Adrenal gland (tissue), 12 donors: Measurements from ENCODE around the gene OPCML. TPM values are rescaled to one million over a fixed set of nuclear protein-coding genes. Genes with fewer than 3 reads are reported as not detected.

Experiments
- DNase-seq, 7 donors: peaks; one replicate each; pipeline ENCODE4 v3.0.0-alpha.2; 2019 to 2020
- H3K27ac ChIP-seq, 5 donors: fragments of 200-600 bp; sonication (generic) in 4 of 5; 1 replicate in 3 of 5; 2 replicates in 2 of 5; pipeline versions ENCODE4 v1.5.1 to v1.8.0; 2016 to 2020; ENCODE audit warnings: mild to moderate bottlenecking in 1 of 5
- H3K27me3 ChIP-seq: fragments of 200-600 bp; 2 replicates; pipeline ENCODE4 v1.8.0; 2021
- H3K36me3 ChIP-seq, 2 donors: fragments of 200-600 bp; replicated peaks in 1 of 2; 1 replicate in 1 of 2; 2 replicates in 1 of 2; pipeline versions ENCODE4 v1.5.1 to v1.8.0; 2018 to 2022
- H3K4me1 ChIP-seq, 2 donors: fragments of 200-600 bp; replicated peaks in 1 of 2; 1 replicate in 1 of 2; 2 replicates in 1 of 2; pipeline versions ENCODE4 v1.5.1 to v1.8.0; 2018 to 2021
- H3K4me3 ChIP-seq, 4 donors: fragments of 200-600 bp; sonication (generic) in 3 of 4; one replicate each; pipeline ENCODE4 v1.5.1; 2016 to 2018
- H3K9me3 ChIP-seq, 3 donors: fragments of 200-600 bp; sonication (generic) in 1 of 3; replicated peaks in 1 of 3; 1 replicate in 2 of 3; 2 replicates in 1 of 3; pipeline versions ENCODE4 v1.5.1 to v1.8.0; 2016 to 2021
- CTCF ChIP-seq, 6 experiments: fragments of 450-650 bp in 4 of 6; fragments of 200-600 bp in 2 of 6; sonication (generic) in 1 of 6; IDR thresholded peaks; 1 replicate in 5 of 6; 2 replicates in 1 of 6; pipeline versions ENCODE4 v1.5.1 to v1.8.0; 2016 to 2021; ENCODE audit warnings: antibody characterized with exemption in 6 of 6, mild to moderate bottlenecking in 2 of 6, moderate library complexity in 1 of 6
- POLR2A ChIP-seq, 2 donors: fragments of 450-650 bp; IDR thresholded peaks; one replicate each; pipeline ENCODE4 v1.6.1; 2017; ENCODE audit warnings: antibody characterized with exemption in 2 of 2, mild to moderate bottlenecking in 2 of 2, moderate library complexity in 1 of 2
- WGBS, 4 donors: extraction: QIAGEN DNeasy Blood & Tissue Kit in 2 of 4; methylation state at CpG; one replicate each; pipeline versions ENCODE4 v1.1.5 to v1.1.7; 2013 to 2017; 5-methylcytosine and 5-hydroxymethylcytosine counted together
- intact Hi-C, 2 donors: fragments of 100-400 bp; cut with DNase I; formaldehyde crosslinking; loops; one replicate each; pipeline versions ENCODE4 v1.14.1 to v1.15.0; 2022 to 2023
- polyA plus RNA-seq, 3 donors: library from polyadenylated mRNA; stranded (reverse); fragments of 200-250 nt in 2 of 3; fragments of 350-450 nt in 1 of 3; fragmentation: Illumina TruSeq in 1 of 3; extraction: RNeasy Lipid Tissue Mini Kit (QIAGEN cat#74804) in 1 of 3; gene quantifications; one replicate each; pipeline ENCODE4 v1.2.3, GENCODE V29; 2013 to 2014
- total RNA-seq, 9 donors: library from RNA; depleted of rRNA in 4 of 9; stranded (reverse); fragments of >200 nt in 4 of 9; fragments of 120-200 nt in 1 of 9; fragmentation: NEBNext Ultra II Directional in 1 of 9; extraction: Animal tissue kit (Norgen Biotek cat#: 25700) in 1 of 9; gene quantifications; one replicate each; pipeline versions ENCODE4 v1.1.0 to v1.2.4, GENCODE V29; 2013 to 2023
- donor health status: healthy with polysubstance abuse.
- donor health status: Bipolar disorder and iron deficiency.
- donor health status: DM: yes; HTN: yes; CAD: no.
- donor health status: DM: no; HTN: no; CAD: no.
- donor health status: DM: no; HTN: no; CAD: no.
- donor health status: DM: yes; HTN: yes; CAD: no.

The OPCML gene
- total and polyA plus RNA-seq, 12 donors = 0.10 to 5.5 (median 0.72) TPM; not detected in 5

GRCh38 chr11:133553885-133554740, 21.8 kb upstream of the OPCML start:
- Histone ChIP-seq H3K4me1 (no peaks in the 10 kb centered on the region), H3K9me3 (no peaks in the 10 kb centered on the region), H3K27me3 (no peaks in the 10 kb centered on the region), H3K36me3 (no peaks in the 10 kb centered on the region), H3K27ac (no peak overlapping the region), H3K4me3 (no peak overlapping the region)
- no peak for TF ChIP-seq POLR2A (IDR thresholded peaks at IDR 0.05)
- no peak for TF ChIP-seq CTCF (IDR thresholded peaks at IDR 0.05)
- intact Hi-C loops = loop anchor here in 1 of 2 donors (10.0 kb wide), 1 partner anchor 59 kb away; no protein-coding TSS in a partner anchor
- WGBS, 4 donors = 71 to 79% (median 75%) methylated on average over 21 to 22 of the region's 22 CpGs
- no peak for DNase-seq

- intact Hi-C loops = loop anchor here in 1 of 2 donors (10.0 kb wide), 1 partner anchor 58 kb away; no protein-coding TSS in a partner anchor
- no peaks in the 10 kb centered on the region for H3K36me3 ChIP-seq
- no peak for TF ChIP-seq CTCF (IDR thresholded peaks at IDR 0.05)
- no peak for TF ChIP-seq POLR2A (IDR thresholded peaks at IDR 0.05)
- H3K4me3 ChIP-seq = no peak overlapping the region
- 81 to 89% (median 84%) methylated on average over 5 to 6 of the region's 6 CpGs for WGBS, 4 donors
- no peaks in the 10 kb centered on the region for H3K27me3 ChIP-seq
- no peak for DNase-seq
- H3K4me1 ChIP-seq = no peaks in the 10 kb centered on the region
- no peaks in the 10 kb centered on the region for H3K9me3 ChIP-seq
- no peak overlapping the region for H3K27ac ChIP-seq
These were observed 20.6 kb upstream of the OPCML start for GRCh38 chr11:133552938-133553337.

GRCh38 chr11:133551064-133551463, 18.8 kb upstream of the OPCML start:
- Histone ChIP-seq H3K4me3 (no peak overlapping the region), H3K27me3 (no peaks in the 10 kb centered on the region), H3K4me1 (no peaks in the 10 kb centered on the region), H3K27ac (no peak overlapping the region), H3K36me3 (no peaks in the 10 kb centered on the region), H3K9me3 (no peaks in the 10 kb centered on the region)
- WGBS, 4 donors = 62 to 80% (median 72%) methylated on average over 5 of the region's 5 CpGs
- TF ChIP-seq POLR2A (IDR thresholded peaks at IDR 0.05) = no peak
- TF ChIP-seq CTCF (IDR thresholded peaks at IDR 0.05) = no peak
- intact Hi-C loops = loop anchor here in 1 of 2 donors (10.0 kb wide), 1 partner anchor 56 kb away; no protein-coding TSS in a partner anchor
- no peak for DNase-seq

- H3K9me3 ChIP-seq = no peaks in the 10 kb centered on the region
- intact Hi-C loops = loop anchor here in 1 of 2 donors (10.0 kb wide), 1 partner anchor 55 kb away; no protein-coding TSS in a partner anchor
- TF ChIP-seq CTCF (IDR thresholded peaks at IDR 0.05) = no peak
- no peak for TF ChIP-seq POLR2A (IDR thresholded peaks at IDR 0.05)
- no peak overlapping the region for H3K27ac ChIP-seq
- WGBS, 4 donors = 43 to 62% (median 57%) methylated on average over 3 of the region's 3 CpGs
- no peaks in the 10 kb centered on the region for H3K27me3 ChIP-seq
- DNase-seq = no peak
- H3K4me3 ChIP-seq = no peak overlapping the region
- no peaks in the 10 kb centered on the region for H3K36me3 ChIP-seq
- no peaks in the 10 kb centered on the region for H3K4me1 ChIP-seq
These were observed 17.5 kb upstream of the OPCML start for GRCh38 chr11:133549826-133550225.
